Endodermal cell (in vitro differentiated cells): ENCODE data around the gene COPG1. TPM values are rescaled to one million over a fixed set of nuclear protein-coding genes. Genes with fewer than 3 reads are reported as not detected.

Experiments used
- DNase-seq: peaks from one replicate; pipeline ENCODE4 v3.0.0-alpha.2; 2017
- H3K27ac ChIP-seq: 2 replicates; pipeline ENCODE4 v1.5.1; 2013; ENCODE audit warnings: mild to moderate bottlenecking, low read depth, low read length, moderate library complexity
- H3K27me3 ChIP-seq: 2 replicates; pipeline ENCODE4 v1.6.1; 2013; ENCODE audit warnings: mild to moderate bottlenecking, low read length, moderate library complexity; ENCODE audit not compliant: insufficient read depth, control insufficient read depth, poor library complexity, severe bottlenecking
- H3K36me3 ChIP-seq: 2 replicates; pipeline ENCODE4 v1.7.0; 2013; ENCODE audit warnings: mild to moderate bottlenecking, low read length, moderate library complexity; ENCODE audit not compliant: control insufficient read depth, insufficient read depth
- H3K4me1 ChIP-seq: one replicate; pipeline ENCODE4 v1.7.0; 2013; ENCODE audit warnings: low read length; ENCODE audit not compliant: control insufficient read depth, insufficient read depth
- H3K4me3 ChIP-seq: 2 replicates; pipeline ENCODE4 v1.5.1; 2013; ENCODE audit warnings: mild to moderate bottlenecking, low read length, moderate library complexity
- H3K9ac ChIP-seq: 2 replicates; pipeline ENCODE4 v1.6.1; 2013; ENCODE audit warnings: mild to moderate bottlenecking, low read length, moderate library complexity; ENCODE audit not compliant: poor library complexity, severe bottlenecking; ENCODE audit errors: extremely low read depth
- H3K9me3 ChIP-seq: 2 replicates; pipeline ENCODE4 v1.6.1; 2013; ENCODE audit warnings: mild to moderate bottlenecking, low read length, moderate library complexity; ENCODE audit not compliant: control insufficient read depth
- H3K27ac Mint-ChIP-seq: 2 replicates; pipeline ENCODE4 v1.8.0; 2020; ENCODE audit warnings: mixed read lengths
- H3K27me3 Mint-ChIP-seq: 2 replicates; pipeline ENCODE4 v1.8.0; 2021; ENCODE audit warnings: mild to moderate bottlenecking, mixed read lengths; ENCODE audit not compliant: insufficient read depth
- H3K36me3 Mint-ChIP-seq: 2 replicates; pipeline ENCODE4 v1.8.0; 2020; ENCODE audit warnings: low read depth, mixed read lengths
- H3K4me1 Mint-ChIP-seq: 2 replicates; pipeline ENCODE4 v1.8.0; 2020; ENCODE audit warnings: mixed read lengths
- H3K4me3 Mint-ChIP-seq: 2 replicates; pipeline ENCODE4 v1.8.0; 2020; ENCODE audit warnings: mild to moderate bottlenecking, moderate library complexity, mixed read lengths
- H3K9me3 Mint-ChIP-seq: 2 replicates; pipeline ENCODE4 v1.8.0; 2020; ENCODE audit warnings: mild to moderate bottlenecking, mixed read lengths
- CTCF ChIP-seq: fragments of 200-600 bp; sonication (generic); conservative IDR thresholded peaks from 2 replicates; pipeline ENCODE4 v1.5.0; 2021; ENCODE audit warnings: antibody characterized with exemption, mild to moderate bottlenecking
- WGBS, 2 experiments: methylation state at CpG; one replicate each; pipeline versions ENCODE4 v1.1.5 to v1.1.7; 2013; ENCODE audit warnings: missing lambda C conversion rate in 2 of 2, mixed read lengths in 1 of 2; ENCODE audit not compliant: insufficient coverage in 1 of 2, insufficient read length in 1 of 2; 5-methylcytosine and 5-hydroxymethylcytosine counted together
- total RNA-seq, 2 donors: library from RNA; stranded (reverse); fragmentation: NEBNext Ultra II Directional in 1 of 2; extraction: Animal tissue kit (Norgen Biotek cat#: 25700) in 1 of 2; gene quantifications; 2 replicates in 1 of 2; 3 replicates in 1 of 2; pipeline ENCODE4 v1.2.1, GENCODE V29; 2021

The COPG1 gene
- total RNA-seq, 2 donors from 2014 or later: 151 to 193 TPM

- Histone ChIP-seq H3K9me3 (no peaks in the 10 kb centered on the region), H3K27ac (no peak overlapping the region), H3K27me3 (no peaks in the 10 kb centered on the region), H3K4me1 (no peaks in the 10 kb centered on the region), H3K9ac (no peak overlapping the region), H3K36me3 (peaks cover 3% of the 10 kb centered on the region), H3K4me3 (no peak overlapping the region)
- no peaks in the 10 kb centered on the region for H3K9me3 Mint-ChIP-seq
- H3K36me3 Mint-ChIP-seq: peaks cover 4% of the 10 kb centered on the region
- no peaks in the 10 kb centered on the region for H3K27me3 Mint-ChIP-seq
- no peak for DNase-seq
- no peak overlapping the region for H3K27ac Mint-ChIP-seq
- no peak overlapping the region for H3K4me3 Mint-ChIP-seq
- peaks cover 17% of the 10 kb centered on the region for H3K4me1 Mint-ChIP-seq
- no peak for TF ChIP-seq CTCF
These were observed 2.8 kb upstream of the COPG1 start for GRCh38 chr3:129246636-129247035.

GRCh38 chr3:129248286-129248979 is 973 bp upstream of the COPG1 start:
- WGBS, 2 experiments: 90% methylated on average over 15 to 21 of the region's 21 CpGs
- Histone ChIP-seq H3K4me3 (peak overlapping the region; percentile 94), H3K9ac (peak overlapping the region; percentile 97), H3K27ac (no peak overlapping the region), H3K4me1 (no peaks in the 10 kb centered on the region), H3K9me3 (no peaks in the 10 kb centered on the region), H3K36me3 (peaks cover 21% of the 10 kb centered on the region), H3K27me3 (no peaks in the 10 kb centered on the region)
- Mint-ChIP-seq H3K27me3 (no peaks in the 10 kb centered on the region), H3K9me3 (no peaks in the 10 kb centered on the region), H3K36me3 (peaks cover 22% of the 10 kb centered on the region), H3K4me3 (peak overlapping the region; percentile 93), H3K27ac (peak overlapping the region; percentile 97), H3K4me1 (peaks cover 17% of the 10 kb centered on the region)
- no peak for TF ChIP-seq CTCF
- no peak for DNase-seq

GRCh38 chr3:129252748-129253147 is 3.3 kb downstream of the COPG1 start:
- Mint-ChIP-seq H3K4me3 (no peak overlapping the region), H3K4me1 (peaks cover 17% of the 10 kb centered on the region), H3K36me3 (peaks cover 62% of the 10 kb centered on the region), H3K27ac (no peak overlapping the region), H3K9me3 (no peaks in the 10 kb centered on the region), H3K27me3 (no peaks in the 10 kb centered on the region)
- Histone ChIP-seq H3K4me1 (no peaks in the 10 kb centered on the region), H3K36me3 (peaks cover 60% of the 10 kb centered on the region), H3K9ac (no peak overlapping the region), H3K9me3 (no peaks in the 10 kb centered on the region), H3K27me3 (no peaks in the 10 kb centered on the region), H3K4me3 (no peak overlapping the region), H3K27ac (no peak overlapping the region)
- no peak for DNase-seq
- WGBS, 2 experiments: 95 to 100% methylated on average over 2 to 4 of the region's 4 CpGs
- no peak for TF ChIP-seq CTCF
